Measurements from ENCODE around the gene CCNK.

DNA sequence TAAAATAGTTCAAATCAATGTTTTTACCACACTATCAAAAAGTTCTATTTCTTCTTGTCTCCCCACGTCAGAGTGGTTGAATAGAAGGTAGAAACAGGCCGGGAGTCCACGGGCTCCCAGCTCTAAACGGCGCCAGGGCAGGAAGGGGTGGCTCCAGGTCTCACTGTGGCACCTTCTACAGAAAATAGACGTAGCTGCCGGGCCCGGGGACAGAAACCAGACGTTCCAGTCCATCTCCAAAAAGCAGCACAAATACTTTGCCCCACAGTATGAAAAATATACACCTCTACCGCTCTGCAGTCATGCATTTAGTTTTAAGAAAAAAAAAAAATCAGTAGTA is 30.9 kb downstream of the CCNK start:
- TF ChIP-seq POLR2AphosphoS5 (IDR thresholded peaks at IDR 0.05; ENCODE audit: borderline replicate concordance, low read depth, low read length) (no peak), FOXP2 (optimal IDR thresholded peaks at IDR 0.05; ENCODE audit: control extremely low read depth, extremely low read length, insufficient read depth) (no peak), EZH2 (IDR thresholded peaks at IDR 0.05) (no peak)
